Limb (tissue), 2 donors: ENCODE results near the gene CNTN3.

Experiments used
- DNase-seq, 2 donors: peaks; one replicate each; pipeline ENCODE4 v3.0.0-alpha.2; 2016; ENCODE audit errors: extremely low spot score in 2 of 2

CNTN3 gene

DNA sequence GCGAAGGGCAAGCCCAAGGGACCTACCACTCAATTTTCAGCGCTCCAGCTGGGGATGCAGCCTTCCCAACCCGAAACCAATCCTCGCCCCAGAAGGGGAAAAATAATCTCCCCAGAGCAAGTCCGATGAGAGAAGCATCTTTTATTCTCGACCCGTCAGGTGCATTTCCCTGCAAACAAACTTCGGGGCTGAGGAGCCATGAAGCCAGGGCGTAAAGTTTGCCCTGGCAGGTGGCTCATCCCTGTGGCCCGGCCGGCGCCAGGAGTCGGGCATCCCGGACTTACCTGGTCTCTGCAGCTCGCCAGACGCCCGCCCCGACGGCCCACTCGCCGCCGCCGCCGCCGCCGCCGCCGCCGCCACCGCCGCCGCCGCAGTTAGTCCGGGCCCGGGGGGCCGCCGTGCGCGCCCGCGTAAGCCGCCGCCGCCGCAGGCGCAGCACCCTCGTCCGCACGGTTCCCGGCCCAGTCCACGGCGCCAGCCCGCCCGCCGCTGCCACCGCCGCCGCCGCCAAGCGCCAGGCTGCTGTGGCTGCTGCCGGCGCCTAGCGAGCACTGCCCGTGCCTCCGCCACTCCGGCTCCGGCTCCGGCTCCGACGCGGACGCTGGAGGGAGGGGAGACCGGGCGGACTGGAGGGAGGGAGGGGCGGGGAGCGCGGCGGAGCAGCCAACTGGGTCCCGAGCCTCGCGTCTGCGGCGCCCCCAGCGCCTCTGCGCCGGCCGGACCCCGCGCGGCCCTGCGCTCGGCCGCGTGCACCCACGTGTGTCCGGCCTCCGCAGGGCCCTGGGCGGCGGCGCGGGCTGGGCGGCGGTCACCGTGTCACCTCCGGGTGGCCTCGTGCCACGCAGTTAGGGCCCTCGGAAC, at the start of gene CNTN3:
Gene CNTN3 (minus strand): TSS at position 553 of the 861 bp plus-strand sequence. CDS start 93,547 bp downstream, outside the sequence.
- peak; percentile 54 to 82 for DNase-seq

- DNase-seq = no peak
Measured at GRCh38 chr3:74663178-74663577, 48.7 kb upstream of the CNTN3 start.

DNA sequence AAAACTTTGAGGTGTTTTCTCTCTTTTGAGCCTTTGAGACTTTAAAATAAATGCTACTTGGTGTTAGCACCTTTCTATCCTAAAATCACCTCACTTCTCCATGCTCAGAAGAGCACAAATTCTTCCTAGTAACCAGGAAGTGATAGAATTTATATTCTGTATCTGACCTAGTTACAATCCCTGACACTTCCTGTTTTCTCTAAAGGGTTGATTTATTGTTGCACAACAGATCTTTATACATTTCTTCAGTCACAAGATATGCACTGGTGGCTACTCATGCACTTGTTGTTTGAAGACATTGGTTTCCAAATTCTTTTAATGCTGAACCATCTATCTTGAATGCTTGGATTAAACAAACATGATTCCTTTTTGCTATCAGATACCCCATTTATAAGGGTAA, 47.2 kb upstream of the CNTN3 start:
- no peak for DNase-seq

GRCh38 chr3:74651885-74652284, 37.4 kb upstream of the CNTN3 start:
- DNase-seq = no peak

DNA sequence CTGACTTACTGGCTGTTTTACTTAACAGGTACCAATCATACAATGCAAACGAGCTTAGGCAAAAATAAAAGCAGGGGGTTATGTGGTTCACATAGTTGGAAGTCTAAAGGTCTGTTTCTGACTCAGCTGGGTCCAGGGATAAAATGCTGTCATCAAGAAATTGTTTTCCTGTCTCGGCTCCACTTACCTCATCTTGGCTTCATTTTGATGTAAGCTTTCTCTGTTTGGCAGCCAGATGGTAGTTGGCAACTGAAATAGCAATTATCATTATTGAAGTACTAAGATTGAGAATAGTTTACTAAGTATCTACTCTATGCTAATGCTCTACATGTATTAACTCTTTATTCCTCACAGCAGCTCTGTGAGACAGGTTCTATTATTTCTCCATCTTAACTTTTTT, 36.8 kb upstream of the CNTN3 start:
- peak in 1 of 2 donors; percentile 7 for DNase-seq

- DNase-seq = no peak
Measured at GRCh38 chr3:74648107-74648506, 33.6 kb upstream of the CNTN3 start.

GRCh38 chr3:74646094-74646493, 31.6 kb upstream of the CNTN3 start:
- DNase-seq = no peak

- DNase-seq = peak in 1 of 2 donors; percentile 30
Measured at GRCh38 chr3:74643636-74644035, 29.2 kb upstream of the CNTN3 start.

- no peak for DNase-seq
Measured at GRCh38 chr3:74642876-74643275, 28.4 kb upstream of the CNTN3 start.

GRCh38 chr3:74640211-74640610, 25.8 kb upstream of the CNTN3 start:
- no peak for DNase-seq

GRCh38 chr3:74639681-74640080, 25.2 kb upstream of the CNTN3 start:
- no peak for DNase-seq

DNA sequence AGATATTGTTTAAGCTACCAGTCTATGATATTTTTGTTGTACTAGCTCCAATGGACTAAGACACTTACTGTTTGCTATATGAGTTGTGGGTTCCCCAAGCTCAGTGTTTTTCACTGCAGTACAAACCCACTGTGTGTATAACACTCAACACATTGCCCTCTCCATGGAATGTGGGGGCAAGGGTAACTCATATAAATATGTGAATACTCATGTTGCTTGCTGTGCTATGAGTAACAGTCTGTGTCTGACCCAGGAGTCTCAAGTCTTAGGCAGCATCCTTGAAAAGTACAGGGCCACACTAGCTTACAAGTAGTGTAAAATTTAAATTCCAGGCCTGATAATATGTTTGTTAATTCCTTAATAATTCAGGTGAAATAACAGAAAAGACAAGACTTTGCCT, 22.5 kb upstream of the CNTN3 start:
- no peak for DNase-seq

- no peak for DNase-seq
Measured at GRCh38 chr3:74633021-74633420, 18.6 kb upstream of the CNTN3 start.

DNA sequence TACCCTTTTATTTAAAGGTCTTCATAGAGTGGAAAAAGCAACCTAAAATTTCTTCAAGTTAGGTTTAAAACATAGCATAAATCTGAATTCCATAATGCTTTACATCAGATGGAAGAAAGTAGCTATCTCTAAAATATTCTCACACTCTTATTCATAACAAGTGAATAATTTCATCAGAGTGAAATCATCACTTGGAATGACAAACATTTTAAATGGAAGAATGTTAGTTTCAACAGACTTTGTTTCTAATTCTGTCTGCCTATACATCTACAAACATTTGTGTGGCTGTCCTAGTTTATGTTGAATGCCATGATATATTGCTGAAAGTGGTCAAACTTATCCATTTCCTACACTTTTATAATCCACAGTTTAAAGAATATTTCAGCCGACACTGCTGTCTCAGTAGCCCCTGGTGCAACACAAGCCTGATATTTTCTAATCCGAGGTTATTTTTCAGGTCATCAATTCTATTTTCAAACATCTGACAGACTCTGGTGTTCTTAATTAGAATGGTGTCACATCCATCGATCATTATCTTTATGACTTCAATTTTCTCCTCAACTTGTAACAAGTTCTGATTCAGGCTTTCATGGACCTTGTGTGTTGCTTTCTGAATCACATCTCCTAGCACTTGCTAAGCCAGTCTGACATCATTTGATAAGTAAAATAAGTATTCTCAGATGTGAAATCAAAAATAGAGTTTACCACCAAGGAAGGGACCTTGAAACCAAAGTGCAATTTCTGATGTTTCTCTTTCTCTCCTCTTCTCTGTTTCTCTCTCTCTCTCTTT, 17.1 kb upstream of the CNTN3 start:
- DNase-seq = no peak

- DNase-seq = peak in 1 of 2 donors; percentile 43
Measured at GRCh38 chr3:74630602-74631001, 16.1 kb upstream of the CNTN3 start.

DNA sequence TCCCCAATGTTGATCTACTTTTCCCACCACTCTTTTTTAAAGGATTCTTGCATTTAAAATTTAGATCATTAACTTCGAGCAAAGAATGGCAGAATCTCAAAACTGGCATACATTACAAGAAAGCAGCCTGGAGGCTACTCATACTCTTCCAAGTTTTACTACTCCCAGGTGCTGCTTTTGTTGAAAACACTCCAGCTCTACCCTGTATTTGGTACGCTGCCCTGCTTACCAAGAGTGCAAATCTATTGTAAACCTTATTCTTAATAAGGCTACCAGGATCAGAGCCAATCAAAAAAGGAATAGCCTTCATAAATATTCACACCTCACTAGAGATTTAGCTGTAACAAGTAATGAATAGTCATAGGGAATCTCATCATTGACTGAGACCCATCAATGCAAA, 11.6 kb upstream of the CNTN3 start:
- DNase-seq = no peak

GRCh38 chr3:74624301-74624700, 9.8 kb upstream of the CNTN3 start:
- DNase-seq = no peak

DNA sequence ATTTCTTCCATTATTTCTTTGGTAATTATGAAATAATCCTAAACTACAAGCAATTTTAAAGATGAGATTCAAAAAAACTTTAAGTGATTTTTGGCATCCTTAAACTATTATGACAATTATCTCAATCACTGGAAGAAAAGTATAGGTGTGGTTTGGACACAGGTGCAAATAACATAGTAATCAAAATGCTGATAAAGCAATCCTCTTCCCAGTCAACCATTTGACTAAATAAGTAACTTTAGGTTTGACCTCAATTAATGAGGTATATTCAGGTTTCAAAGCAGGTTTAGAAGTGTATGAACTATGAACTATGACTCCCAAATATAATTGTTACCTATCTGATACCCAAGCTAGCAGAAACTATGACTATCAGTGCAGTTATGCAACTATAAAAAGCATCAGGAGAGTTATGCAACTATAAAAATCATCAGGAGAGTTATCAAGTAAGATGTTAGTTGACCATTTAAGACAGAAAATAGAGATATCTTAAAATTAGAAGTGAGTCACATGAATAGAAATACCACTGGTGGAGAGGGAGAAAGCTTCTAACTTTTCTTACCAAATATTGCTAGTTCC, 8.9 kb upstream of the CNTN3 start:
- DNase-seq = no peak

DNA sequence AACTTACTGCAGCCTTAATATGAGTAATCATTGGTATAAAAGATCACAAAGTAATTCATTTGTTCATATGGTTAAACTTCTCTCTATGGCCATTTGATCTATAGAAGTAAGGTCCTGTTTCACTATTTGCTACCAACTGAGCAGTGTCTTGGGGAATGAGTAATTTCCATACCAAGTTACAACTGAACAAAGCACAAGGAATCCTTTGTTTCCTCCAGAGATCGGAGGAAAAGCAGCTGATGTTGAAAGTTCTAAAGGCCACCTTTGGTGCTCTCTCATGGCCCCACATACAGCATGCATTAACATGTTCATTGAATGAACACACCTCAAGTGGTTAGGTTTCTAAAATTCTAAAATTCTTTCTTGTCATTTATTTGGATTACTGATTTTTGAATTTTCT, 7.1 kb upstream of the CNTN3 start:
- no peak for DNase-seq

DNA sequence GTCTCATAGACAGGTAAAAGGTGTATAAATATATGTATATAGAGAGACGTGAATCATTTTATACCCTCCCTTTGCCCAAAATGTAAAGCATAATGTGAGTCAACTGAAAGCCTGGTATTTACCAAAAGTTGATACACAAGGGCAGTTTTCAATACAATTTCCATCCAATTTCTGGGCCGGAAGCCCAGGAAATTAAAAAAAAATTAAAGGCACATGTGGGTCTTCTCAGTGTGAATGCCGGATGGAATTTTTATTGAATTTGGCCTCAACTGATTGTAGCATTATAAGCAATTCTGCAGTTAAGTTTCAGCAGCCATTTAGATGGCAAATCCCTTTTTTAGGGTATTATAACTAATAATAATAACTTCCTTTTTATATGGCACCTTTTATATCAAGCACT, 3.3 kb upstream of the CNTN3 start:
- DNase-seq = no peak

DNA sequence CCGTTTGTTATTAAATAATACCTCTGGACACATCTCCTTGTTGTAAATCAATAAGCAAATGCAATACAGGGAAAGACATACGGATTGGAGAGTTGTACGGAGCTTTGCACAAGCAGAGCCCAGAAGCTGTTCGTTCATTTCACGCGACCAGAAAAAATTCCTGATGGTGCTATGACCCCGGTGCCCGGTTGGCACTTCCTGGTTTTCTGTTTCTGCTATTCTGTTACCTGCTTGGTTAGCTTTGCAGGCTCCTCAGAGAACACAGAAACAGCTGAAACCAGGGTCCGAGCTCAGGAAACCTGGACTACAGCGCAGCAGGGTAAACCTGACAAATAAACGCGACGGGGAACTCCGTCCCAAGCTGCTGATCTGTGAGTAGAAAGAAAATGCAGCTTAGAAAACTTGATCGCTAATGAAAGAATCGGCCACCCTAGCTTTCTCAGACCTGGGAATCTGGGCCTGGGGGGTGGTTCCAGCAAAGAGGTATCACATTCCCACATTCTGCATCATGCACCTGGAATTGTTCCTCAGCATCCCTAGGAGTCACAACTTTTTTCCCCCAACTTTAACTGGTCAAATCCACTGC, 845 bp downstream of the CNTN3 start:
- DNase-seq = no peak

DNA sequence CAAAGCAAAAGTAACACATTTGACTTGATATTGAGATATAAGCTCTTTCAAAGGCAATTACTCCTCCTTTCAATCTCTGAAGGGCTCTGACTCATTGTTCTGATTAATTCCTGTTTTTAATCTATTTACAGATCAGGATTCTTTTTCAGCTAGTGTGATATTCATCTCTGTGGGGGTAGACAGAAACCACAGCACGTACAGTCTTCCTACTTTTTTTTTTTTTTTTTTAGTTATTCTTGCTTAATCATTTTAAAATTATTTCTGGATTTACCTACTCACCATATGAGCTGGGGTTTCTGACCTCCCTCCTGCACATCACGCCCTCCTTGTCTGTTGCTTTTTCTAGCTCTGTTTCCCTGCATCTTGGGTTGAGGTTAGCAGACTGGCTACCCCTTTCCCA, 1.4 kb downstream of the CNTN3 start:
- DNase-seq = no peak
